ENCODE data around the gene GPC3.
"Not testable (repeated sequence)": the region's sequence is repeated elsewhere in the genome, so short reads cannot be mapped to it uniquely, and the experiment has no call there.

The GPC3 gene

DNA sequence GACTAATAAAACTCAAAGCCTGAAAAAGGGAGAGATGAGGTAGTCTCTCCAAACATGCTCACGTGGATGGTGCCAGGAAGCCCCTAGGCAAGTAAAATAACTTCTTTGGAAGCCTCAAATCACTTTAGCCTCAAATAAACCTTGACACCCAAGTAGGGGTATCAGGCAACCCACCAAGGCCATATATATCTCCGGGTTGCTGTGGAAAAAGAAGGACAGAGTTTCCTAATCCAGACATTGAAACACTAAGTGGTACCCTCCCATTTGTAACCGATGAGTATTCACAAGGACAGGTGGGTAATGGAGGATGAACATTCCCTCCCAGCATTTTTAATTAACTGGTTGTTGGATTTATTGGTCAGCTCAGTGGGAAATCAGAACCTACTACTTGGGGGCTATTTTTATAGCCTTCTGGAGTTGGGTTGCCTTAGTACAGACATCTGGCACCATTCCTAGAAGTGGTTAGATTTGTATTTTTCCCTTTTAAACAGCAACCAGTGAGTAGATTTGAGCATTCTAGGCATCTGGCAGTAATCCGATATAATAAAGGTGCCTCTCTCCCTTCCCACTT lies 87.7 kb downstream of the GPC3 start:
- TF ChIP-seq, protein P1, sequence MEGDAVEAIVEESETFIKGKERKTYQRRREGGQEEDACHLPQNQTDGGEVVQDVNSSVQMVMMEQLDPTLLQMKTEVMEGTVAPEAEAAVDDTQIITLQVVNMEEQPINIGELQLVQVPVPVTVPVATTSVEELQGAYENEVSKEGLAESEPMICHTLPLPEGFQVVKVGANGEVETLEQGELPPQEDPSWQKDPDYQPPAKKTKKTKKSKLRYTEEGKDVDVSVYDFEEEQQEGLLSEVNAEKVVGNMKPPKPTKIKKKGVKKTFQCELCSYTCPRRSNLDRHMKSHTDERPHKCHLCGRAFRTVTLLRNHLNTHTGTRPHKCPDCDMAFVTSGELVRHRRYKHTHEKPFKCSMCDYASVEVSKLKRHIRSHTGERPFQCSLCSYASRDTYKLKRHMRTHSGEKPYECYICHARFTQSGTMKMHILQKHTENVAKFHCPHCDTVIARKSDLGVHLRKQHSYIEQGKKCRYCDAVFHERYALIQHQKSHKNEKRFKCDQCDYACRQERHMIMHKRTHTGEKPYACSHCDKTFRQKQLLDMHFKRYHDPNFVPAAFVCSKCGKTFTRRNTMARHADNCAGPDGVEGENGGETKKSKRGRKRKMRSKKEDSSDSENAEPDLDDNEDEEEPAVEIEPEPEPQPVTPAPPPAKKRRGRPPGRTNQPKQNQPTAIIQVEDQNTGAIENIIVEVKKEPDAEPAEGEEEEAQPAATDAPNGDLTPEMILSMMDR (IDR thresholded peaks at IDR 0.05), result no peak
- no peaks in the 10 kb centered on the region for H3K4me1 ChIP-seq (ENCODE audit: control insufficient read depth in 1 of 2, insufficient read depth in 1 of 2, low read depth in 1 of 2, low read length in 1 of 2)
- H3K27me3 ChIP-seq, result no peaks in the 10 kb centered on the region
- no peaks in the 10 kb centered on the region for H3K36me3 ChIP-seq
- no peaks in the 10 kb centered on the region for H3K9me3 ChIP-seq
- H3K27ac ChIP-seq, result no peak overlapping the region
- no peak overlapping the region for H3K4me3 ChIP-seq (ENCODE audit: low read depth in 1 of 2, low read length in 1 of 2)

DNA sequence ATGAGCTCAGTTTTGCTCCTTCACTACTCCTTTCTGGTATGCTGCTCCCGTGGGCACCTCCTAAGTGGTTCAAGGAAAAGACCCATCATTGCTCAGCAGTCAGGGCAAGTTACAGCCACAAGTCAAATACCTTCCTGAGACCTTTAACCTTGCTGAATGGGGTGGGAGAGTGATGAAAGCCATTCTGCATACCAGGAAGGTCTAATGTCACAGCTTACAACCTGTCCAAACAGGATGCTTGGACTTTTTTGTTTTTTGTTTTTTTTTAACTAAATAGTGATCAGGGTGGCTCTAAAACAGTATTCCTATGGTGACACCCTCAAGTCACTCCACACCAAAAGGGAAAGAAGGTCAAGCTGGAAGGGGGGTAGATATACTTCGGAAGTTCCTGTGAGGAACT lies 93.1 kb downstream of the GPC3 start:
- Histone ChIP-seq H3K27me3 (no peaks in the 10 kb centered on the region), H3K4me1 (ENCODE audit: control insufficient read depth in 1 of 2, insufficient read depth in 1 of 2, low read depth in 1 of 2, low read length in 1 of 2) (no peaks in the 10 kb centered on the region), H3K4me3 (ENCODE audit: low read depth in 1 of 2, low read length in 1 of 2) (no peak overlapping the region), H3K27ac (no peak overlapping the region), H3K9me3 (no peaks in the 10 kb centered on the region), H3K36me3 (no peaks in the 10 kb centered on the region)
- TF ChIP-seq, protein P1 (IDR thresholded peaks at IDR 0.05), result no peak

DNA sequence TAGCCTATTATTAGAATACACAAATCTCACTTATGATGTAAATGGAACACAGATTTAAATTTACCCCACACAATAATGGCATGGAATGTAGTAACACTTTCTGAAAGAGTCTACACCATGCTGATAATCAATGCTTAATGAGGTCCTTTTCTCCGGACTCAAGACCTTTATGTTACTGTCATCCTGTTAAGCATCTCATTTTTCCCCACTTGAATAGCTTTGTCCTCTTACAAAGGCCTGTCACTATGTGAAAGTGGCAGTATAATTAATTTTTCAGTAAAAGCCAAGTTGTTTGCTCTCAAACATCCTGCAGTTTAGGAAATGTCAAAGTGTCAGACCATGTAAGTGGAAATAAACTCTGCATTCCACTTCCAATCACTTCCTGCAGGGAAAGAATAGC lies 96.4 kb downstream of the GPC3 start:
- H3K36me3 ChIP-seq, result no peaks in the 10 kb centered on the region
- H3K27ac ChIP-seq, result no peak overlapping the region
- no peaks in the 10 kb centered on the region for H3K4me1 ChIP-seq (ENCODE audit: control insufficient read depth in 1 of 2, insufficient read depth in 1 of 2, low read depth in 1 of 2, low read length in 1 of 2)
- H3K4me3 ChIP-seq (ENCODE audit: low read depth in 1 of 2, low read length in 1 of 2), result no peak overlapping the region
- H3K9me3 ChIP-seq, result no peaks in the 10 kb centered on the region
- no peaks in the 10 kb centered on the region for H3K27me3 ChIP-seq
- TF ChIP-seq, protein P1 (IDR thresholded peaks at IDR 0.05), result no peak

DNA sequence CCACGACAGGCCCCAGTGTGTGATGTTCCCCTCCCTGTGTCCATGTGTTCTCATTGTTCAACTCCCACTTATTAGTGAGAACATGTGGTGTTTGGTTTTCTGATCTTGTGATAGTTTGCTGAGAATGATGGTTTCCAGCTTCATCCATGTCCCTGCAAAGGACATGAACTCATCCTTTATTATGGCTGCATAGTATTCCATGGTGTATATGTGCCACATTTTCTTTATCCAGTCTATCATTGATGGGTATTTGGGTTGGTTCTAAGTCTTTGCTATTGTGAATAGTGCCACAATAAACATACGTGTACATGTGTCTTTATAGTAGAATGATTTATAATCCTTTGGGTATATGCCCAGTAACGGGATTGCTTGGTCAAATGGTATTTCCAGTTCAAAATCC lies 97.3 kb downstream of the GPC3 start:
- H3K36me3 ChIP-seq; H3K27ac ChIP-seq; H3K27me3 ChIP-seq; H3K9me3 ChIP-seq; H3K4me3 ChIP-seq (ENCODE audit: low read depth in 1 of 2, low read length in 1 of 2); H3K4me1 ChIP-seq (ENCODE audit: control insufficient read depth in 1 of 2, insufficient read depth in 1 of 2, low read depth in 1 of 2, low read length in 1 of 2): not testable (repeated sequence)

DNA sequence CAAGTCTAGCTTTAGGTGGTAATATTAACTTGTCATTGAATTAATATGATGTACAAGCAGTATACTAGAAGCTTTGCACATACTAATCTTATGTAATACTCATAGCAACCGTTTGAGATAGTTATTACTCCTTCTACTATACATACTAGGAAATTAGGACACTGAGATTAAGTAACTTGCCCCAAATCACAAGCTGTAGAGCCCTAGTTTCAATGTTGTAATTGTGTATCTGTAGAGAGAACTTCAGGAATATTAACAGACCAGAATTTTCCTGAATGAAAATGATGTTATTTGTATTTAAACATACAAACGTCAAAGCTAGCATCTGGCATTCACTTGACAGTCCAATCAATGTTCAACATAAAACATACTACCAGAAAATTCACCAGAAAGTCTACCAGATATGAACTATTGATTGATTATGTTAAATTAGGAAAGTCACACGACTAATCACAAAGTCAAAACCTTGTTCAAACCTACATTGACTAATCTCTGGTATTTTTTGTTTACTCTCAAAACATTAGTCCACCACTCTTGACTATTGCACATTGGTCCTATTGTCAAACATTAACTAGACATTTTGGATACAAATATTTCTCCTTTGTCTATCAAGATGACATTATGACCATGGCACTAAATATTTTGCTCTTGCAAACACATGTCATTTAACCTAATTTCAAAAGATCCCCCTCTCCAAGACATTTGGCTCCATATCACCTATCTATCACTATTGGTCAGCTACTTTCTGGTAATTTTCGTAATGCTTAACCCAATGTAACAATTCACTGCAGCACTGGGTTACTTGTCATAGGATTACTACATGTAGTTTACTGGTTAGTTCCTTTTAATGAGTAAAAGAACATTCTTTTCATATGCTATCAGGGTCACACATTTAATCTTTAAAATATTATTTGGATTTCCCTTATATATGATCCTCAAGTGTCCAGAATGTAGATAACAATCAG lies 100.7 kb downstream of the GPC3 start:
- no peaks in the 10 kb centered on the region for H3K4me1 ChIP-seq (ENCODE audit: control insufficient read depth in 1 of 2, insufficient read depth in 1 of 2, low read depth in 1 of 2, low read length in 1 of 2)
- no peaks in the 10 kb centered on the region for H3K9me3 ChIP-seq
- H3K4me3 ChIP-seq (ENCODE audit: low read depth in 1 of 2, low read length in 1 of 2), result no peak overlapping the region
- no peaks in the 10 kb centered on the region for H3K27me3 ChIP-seq
- no peaks in the 10 kb centered on the region for H3K36me3 ChIP-seq
- TF ChIP-seq, protein P1 (IDR thresholded peaks at IDR 0.05), result no peak
- no peak overlapping the region for H3K27ac ChIP-seq

DNA sequence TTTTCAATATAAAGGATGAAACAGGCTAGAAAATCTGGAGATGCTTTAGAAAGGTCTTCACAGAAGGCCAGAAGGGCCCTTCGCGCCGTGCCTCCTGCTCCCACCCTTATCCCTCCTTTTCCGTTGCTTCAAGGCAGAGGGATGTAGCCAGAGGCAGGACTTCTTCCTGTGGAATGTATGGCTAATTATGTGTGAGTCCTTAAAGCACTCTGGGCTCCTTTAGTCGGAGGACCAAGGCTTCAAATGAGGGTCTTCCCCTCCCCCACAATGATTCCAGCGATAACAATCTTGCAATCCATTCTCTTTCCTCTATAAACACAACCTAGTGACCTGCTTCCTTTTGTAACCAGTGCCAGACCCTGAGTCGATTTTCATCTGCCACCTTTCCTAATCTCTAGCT lies 103.5 kb downstream of the GPC3 start:
- Histone ChIP-seq H3K4me1 (ENCODE audit: control insufficient read depth in 1 of 2, insufficient read depth in 1 of 2, low read depth in 1 of 2, low read length in 1 of 2) (no peaks in the 10 kb centered on the region), H3K36me3 (no peaks in the 10 kb centered on the region), H3K9me3 (no peaks in the 10 kb centered on the region), H3K27me3 (no peaks in the 10 kb centered on the region), H3K4me3 (ENCODE audit: low read depth in 1 of 2, low read length in 1 of 2) (no peak overlapping the region), H3K27ac (no peak overlapping the region)
- TF ChIP-seq, protein P1 (IDR thresholded peaks at IDR 0.05), result no peak
